ENCODE data around the gene LRRC46.
A peak's percentile ranks its signal among the peaks of the same experiment; 100 is the strongest.

Gene LRRC46

DNA sequence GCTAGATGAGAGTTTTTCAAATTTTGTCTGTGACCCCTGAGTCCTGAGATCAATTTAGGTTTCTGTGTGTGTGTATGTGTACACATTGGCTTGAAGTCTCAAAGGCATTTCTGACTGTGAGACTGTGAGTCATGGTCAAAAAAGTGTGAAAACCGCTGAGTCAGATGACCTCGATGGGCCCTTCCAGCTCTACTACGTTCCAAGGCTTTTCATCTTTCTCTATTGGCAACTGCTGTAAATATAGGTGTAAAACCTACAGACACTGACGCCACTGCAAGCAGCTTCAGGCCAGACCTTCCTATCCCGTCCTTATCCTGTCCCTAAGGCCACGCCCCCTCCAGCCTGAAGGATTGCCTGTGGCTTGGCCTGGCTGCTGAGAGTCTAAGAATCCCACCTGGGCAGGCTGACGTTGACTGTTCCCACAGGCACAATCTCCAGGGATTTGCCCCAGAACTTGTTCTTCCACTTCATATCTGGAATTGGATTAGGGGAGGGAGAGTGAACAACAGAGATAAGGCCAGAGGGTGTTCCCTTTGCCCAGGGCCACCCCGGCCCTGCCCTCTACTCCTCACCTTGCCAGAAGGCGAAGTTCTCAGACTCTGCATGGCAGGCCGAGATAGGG is 21.2 kb upstream of the LRRC46 start:
- peak in 1 of 2 donors; percentile 22 for DNase-seq (ENCODE audit: low read depth in 2 of 2)

DNA sequence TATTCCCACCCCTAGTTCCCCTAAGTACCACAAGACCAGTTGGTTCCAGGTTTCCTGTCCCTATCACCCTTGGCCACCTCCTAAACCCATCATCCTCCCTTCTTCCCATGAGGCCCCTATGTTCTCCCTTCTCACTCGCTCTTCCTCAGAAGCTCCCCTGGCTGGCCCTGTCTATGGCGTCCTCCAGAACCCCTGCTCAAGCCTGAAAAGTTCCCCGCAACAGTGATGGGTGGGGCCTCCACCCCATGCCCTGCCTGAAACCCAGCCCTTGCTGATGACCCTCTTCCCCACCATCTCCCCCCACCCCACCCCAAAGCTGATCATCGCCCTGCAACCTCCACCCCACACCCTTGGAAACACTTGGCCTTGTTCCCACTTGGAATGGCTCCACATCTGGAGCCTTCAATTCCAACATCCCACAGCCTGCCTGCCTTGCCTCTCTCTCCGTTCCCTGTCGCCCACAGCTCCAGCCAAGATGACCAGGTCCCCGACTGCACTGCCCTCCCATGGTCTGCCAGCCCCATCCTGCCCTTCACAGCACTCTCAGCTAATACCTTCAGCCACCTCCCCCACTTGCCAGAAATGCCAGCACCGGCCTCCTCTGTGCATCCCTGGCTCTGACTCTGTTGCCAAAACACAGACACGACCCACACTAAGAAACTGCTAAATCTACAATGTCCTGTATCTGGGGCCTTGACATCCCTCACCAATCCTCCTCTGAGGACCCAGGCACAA is 20.4 kb upstream of the LRRC46 start:
- no peak for DNase-seq (ENCODE audit: low read depth in 2 of 2)

DNA sequence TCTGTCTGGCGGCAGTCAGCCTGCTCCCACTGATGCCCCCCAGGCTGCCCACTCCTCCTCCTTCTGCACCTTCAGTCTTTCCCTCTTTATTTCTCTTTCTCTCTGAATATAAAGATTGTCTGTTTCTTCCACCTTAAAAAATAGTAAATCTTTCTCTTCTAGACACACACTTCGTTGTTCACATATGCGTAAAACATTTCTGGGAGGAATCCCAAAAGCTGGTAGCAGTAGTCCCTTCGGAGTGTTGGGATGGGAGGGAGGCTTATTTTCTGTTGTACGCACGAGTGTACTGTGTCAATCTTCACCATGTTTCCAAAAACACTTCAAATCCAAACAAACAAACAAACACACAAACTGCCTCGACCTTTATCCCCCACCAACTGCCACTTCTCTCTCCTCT is 19.8 kb upstream of the LRRC46 start:
- DNase-seq (ENCODE audit: low read depth in 2 of 2), result no peak

DNA sequence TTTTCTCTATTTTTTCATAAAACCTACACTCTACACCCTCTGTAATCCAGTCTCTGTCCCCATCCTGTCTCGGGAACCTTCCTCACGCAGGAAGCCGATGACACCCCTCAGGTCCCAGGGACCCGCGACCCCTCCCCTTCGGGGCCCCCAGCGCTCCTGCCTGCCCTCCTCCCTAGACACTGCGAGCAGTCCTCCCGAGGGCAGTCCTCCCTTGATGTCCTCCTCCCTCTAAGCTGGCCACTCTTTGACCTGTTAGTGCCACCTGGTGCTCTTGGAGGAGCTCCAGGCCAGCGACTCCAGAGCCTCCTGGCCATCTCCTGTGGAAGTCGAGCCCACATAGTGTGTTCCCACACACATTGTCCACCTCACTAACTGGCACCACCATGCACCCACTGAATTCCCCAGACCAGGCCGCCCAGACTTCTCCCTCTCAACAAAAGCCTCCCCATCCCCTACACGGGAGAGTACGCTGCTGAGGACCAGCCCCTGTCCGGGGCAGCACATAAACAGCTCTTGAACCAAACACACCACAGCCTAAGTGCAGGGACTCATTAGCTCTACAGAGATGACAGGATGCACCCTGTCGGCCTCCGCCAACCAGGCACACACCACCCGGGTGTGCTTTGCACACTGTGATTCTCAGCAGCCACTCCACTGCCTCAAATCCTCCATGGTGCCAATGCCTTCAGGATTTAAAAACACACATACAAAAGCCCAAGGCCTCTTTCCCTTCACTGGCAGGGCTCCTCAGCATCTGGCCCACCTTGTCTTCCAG is 19.1 kb upstream of the LRRC46 start:
- DNase-seq (ENCODE audit: low read depth in 2 of 2), result no peak

DNA sequence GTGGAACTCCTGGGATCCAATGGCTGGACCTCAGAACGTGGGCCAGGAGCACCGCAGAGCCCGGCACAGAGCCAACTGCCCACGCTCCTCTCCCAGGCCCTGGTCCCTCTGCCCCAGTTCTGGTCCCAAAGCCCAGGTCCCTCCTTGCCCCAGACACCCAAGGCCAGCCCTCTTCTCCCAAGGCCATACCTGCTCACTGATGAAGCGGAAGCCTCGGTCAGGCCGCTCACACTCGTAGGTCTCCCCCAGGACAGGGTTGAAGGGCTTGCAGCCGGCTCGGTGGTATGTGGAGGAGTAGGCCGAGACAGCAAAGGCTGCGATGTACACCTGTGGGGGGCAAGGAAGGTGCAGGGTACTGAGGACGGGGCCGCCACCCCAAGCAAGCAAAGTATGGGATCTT is 18.4 kb upstream of the LRRC46 start:
- no peak for DNase-seq (ENCODE audit: low read depth in 2 of 2)

DNA sequence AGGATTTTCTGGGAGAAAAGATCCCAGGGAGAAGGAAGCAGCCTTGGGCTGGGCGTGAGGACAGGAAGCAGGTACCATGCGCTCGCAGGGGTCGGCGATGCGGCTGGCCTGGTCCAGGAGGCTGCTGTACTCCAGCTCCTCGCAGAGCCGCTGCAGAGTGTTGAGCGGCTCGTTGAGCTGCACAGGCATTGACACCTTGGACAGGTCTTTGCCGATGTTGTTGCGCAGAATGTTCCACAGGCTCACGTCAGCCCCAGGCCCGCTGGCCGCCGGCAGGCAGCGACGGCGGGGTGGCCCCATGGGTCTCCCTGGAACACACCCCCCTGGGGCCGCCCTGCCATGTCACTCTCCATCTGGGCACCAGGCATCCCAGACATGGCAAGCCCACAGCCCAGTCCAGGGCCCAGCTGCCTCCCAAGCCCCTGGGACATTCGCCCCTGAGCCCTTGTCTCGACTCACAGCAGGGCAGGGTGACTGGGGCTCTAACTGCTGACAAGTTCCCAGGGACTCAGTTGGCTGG is 17.9 kb upstream of the LRRC46 start:
- no peak for DNase-seq (ENCODE audit: low read depth in 2 of 2)

DNA sequence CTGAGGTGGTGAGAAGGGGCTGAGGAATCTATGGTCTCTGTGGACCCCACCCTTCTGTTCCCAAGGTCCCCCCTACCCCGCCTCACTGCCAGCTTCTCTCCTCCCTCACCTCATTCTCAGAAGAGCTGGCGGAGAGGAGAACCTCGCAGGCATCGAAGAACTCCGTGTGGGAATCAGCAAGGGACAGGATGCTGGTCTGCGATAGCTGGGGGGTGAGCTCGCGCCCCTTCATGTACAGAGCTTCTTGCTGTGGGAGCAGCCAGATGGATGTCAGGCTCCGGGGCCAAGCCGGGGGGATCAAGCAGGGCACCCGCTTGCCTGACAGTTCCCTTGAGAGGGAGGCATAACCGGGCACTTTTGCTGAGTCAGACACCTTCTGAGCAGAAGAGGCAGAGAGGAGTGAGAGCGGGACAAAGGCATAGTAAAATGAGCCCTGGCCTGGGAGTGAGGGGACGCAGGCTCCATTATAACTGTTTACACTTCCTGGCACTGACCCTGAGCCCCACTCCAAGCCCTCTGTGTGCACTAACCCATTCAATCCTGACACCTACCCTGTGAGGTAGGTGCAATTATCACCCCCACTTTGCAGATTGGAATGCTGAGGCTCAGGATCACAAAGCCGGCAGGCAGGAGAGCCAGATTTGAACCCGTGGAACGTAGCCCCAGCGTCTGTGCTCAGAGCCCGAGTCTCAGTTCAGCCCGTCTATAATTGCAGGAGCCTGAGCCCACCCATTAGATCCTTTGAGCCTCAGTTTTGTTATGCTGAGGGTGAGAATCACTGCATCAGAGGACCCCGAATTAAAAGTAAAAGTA is 16.2 kb upstream of the LRRC46 start:
- DNase-seq (ENCODE audit: low read depth in 2 of 2), result no peak

DNA sequence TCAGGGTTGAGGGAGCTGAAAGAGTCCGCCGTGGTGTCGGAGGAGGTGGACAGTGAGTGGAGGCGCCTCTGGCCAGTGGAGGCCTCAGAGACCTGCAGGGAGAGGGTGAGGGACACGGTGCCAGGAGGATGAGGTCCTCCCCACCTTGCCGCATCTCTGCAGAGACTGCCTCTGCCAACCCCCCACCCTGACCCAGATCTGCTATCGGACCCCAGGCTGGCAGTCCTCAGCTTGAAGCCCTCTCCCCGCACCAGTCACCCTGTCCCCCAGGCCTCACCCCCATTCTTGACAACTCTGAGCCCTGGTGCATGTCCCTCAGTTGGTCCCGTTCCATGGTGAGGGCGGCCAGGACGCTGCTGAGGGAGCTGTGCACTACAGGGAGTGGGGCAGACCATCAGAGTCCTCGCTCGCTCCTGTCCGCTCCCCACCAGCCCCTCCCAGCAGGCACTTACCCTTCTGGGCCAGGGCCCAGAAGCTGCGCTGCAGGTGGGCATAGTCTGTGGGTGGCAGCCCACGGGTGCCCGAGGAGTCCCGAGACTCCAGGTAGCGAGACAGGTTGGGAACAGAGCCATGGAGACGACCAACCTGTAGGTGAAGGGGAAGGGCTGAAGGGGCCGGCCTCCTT is 15.2 kb upstream of the LRRC46 start:
- no peak for DNase-seq (ENCODE audit: low read depth in 2 of 2)

DNA sequence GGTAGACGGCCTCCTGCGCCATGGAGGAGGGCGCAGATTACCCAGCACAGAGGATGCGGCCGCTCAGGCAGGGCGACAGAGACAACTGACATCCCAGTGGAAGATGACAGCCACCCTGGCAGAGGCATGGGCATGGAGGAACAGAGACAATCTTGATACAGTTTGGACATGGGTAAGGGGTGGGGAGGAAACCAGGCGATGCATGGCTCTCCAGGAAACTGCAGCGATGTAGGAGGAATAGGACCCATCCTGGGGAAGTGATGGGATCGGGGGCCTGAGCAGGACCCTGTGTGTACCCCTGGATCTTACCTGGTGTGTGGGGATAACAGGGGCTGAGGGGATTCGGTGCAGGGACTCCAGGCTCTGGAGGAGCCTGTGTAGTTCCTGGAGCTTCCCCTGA is 14.5 kb upstream of the LRRC46 start:
- no peak for DNase-seq (ENCODE audit: low read depth in 2 of 2)

DNA sequence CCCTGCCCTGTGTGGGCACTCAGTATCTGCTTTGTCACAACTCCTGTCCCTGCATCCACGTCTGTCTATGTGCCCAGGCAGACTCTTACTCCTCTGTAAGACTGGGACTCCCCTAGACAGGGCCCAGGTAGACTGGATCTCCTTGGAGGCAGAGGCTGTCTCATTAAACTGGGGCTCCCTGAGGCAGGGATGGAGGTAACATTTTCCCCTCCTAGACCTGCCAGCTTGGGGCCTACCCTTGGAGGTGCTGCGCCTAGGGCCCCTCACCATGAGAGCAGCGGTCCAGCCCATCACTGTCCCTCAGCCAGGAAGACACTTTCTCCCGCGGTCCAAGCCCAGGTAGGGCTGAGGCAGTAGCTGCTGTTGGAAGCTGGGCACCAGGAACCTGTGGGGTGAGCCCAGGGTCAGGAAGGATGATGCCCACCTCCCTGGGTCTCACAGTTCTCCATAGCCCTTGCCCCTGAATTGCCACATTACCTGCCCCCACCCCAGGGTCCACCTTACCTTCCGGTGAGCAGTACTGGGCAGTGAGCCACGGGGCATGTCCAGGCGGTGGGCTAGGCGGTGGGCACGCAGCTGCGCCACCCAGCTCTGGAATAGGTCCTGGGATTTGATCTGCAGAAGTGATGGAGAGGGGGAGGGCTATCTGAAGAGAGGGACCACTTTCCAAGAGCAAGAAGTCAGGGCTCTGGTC is 13.3 kb upstream of the LRRC46 start:
- no peak for DNase-seq (ENCODE audit: low read depth in 2 of 2)

DNA sequence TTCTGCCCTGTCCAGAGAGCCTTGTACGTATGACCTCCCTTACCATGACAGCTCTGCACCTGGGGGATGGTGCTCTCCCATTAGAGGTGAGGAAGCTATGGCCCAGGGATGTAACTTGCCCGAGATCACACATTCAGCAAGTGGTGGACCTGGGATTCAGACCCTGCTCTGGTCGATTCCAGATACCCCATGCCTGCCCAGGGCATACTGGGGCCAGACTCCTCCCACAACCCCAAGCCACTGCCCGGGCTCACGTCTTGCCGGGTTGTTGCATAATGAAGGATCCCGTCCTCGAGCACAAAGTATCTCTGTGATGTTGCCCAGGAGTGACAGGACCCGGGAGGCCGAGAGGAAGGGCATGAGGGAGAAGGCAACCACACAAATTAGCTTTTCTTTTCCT is 12.0 kb upstream of the LRRC46 start:
- DNase-seq (ENCODE audit: low read depth in 2 of 2), result no peak

DNA sequence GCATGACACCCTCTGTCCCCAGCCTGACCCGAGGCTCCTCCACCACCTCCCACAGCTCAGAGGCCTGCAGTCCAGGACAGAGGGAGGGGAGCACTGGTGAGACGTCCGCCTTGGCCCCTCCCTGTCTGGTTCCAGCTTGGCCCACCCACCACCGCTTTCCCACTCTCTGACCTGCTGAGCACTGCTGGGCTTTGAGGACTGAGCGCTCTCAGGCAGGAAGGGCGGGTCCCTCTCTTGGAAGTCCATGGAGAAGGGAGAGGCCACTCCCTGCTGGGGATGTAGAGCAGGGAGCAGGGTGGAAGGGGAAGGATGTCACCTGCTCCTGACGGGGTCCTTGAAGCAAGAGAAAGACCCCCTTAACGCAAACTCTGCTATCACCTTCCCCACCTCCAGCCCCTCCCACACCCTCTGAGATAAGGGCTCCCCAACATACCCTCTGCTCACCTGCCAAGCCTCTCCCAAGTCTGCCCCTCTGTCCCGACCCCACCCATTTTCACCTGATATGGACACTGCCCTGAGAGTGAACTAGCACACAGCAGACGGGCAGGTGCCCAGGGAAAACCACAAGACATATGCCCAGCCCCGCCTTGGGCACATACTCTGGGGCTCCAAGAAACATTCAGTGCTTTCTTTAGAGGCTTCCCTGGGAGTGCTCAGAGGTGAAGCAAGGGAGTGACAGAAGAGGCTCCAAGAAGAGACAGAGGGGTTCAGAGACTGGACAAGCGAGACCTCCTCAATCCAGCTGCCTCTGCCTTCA is 11.3 kb upstream of the LRRC46 start:
- no peak for DNase-seq (ENCODE audit: low read depth in 2 of 2)

DNA sequence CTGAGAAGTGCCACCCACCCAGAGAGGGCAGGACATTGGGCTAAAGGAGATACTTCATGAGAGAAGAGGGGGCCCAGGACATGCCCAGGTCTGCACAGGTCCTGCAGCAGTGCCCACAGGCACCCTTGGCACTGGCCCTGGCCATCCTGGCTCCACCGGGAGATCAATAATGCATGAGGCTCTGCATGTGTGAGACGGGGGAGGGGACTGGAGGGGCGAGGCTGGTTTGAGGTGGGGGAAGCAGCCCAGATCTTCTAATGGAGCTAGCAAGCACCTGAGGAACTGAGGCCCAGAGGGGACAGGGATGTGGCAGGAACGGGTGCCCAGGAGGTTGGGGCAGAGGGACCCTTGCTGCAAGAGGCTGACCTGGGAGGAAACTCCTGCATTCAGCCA is 10.4 kb upstream of the LRRC46 start:
- DNase-seq (ENCODE audit: low read depth in 2 of 2), result no peak

DNA sequence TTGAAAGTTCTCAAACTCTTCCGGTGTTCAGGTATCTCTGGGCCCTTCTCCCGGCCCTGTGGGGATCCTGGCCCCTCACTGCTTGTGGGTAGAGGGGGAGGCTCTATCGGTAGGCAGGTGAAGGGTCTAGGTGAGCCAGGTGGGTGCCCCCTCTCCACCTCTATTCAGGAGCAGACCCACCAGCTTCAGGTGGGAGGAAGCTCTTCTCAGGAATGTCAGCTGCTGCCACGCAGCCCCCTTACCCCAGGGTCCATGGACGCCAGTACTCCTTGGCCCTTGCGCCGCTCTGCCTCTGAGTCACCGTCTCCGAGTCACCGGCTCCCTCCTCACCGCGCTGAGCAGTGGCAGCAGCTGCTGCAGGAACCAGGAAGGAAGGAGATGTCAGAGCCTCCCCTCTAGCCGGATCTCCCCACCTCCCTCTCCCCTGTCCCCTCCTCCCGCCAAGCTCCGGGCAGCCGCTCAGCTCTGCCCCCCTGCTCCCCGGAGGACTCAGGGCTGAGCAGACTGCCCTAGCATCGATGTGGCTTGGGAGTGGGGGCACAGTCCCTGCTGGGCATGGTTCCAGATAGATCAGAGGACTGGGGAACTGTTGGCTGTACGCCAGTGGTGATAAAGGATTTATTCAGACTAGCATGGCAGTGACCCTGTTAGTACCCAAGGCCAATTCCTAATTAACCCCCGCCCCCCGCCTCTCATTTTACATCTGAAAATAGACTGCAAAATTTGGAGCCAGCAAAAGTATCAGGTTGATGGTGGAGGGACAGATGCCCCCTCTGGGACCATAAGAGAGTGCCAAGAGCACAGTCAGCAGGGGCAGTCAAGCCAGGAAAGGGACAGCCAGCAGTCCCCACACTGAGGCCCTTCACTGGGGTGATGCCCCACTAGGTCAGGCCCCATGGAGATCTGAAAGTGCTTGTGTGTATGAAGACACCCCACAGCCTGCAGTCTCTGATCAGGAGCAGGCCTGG is 9.8 kb upstream of the LRRC46 start, which contains the start of gene OSBPL7:
OSBPL7 (minus strand) TSS at position 371 of the 968 bp plus-strand sequence. CDS start 1,516 bp downstream, outside the sequence.
- peak; percentile 74 to 75 for DNase-seq (ENCODE audit: low read depth in 2 of 2)

DNA sequence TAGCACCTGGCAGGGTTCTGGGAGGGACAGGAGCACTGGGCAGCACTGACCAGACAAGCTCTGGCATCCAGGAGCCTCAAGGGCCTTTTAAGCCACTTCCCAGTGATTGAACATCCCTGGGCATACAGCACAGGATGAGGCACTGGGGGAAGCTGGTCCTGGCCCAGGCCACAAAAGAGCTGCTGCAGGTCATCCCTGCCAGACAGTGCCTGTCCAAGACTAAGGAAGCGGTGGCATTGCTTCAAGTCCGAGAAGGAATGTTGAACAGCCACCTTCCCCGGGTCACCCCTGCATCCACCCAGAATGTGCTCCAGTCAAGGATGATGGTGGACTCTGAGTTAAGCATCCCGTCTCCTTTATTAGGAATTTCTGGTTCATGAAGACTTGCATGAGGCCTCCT is 8.7 kb upstream of the LRRC46 start:
- no peak for DNase-seq (ENCODE audit: low read depth in 2 of 2)

DNA sequence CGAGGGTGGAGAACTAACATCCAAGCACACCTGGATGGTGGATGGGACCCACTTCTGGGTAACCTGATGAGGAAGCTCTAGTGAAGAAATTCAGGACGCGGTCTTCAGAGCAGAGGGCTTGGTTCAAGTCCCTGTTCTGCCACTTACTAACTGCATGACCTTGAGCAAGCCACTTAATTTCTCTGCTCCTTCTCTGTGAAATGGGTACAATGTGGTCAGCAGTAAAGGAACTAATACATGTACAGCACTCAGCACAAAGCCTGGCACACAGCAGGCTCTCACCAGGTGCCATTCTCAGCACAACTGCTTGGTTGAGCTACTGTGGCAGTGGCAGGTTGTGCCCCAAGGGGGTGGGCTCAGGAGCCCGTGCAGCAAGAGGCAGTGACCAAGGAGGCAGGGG is 8.0 kb upstream of the LRRC46 start:
- DNase-seq (ENCODE audit: low read depth in 2 of 2), result no peak

DNA sequence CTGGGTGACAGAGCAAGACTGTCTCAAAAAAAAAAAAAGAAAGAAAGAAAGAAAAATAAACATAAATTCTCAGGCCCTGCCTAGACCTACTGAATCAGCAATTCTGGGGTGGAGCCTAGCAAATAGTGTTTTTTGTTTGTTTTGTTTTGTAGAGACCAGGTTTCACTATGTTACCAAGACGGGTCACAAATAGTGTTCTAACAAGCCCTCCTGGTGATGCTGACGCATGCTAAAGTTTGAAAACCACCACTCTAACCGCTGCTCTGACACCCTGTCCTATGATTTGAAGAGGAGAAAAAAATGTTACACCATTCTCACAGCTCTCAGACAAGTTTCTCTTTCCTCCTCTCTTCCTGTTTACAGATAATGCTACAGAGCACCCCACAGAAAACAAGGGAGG is 1.6 kb upstream of the LRRC46 start:
- no peak for DNase-seq (ENCODE audit: low read depth in 2 of 2)

DNA sequence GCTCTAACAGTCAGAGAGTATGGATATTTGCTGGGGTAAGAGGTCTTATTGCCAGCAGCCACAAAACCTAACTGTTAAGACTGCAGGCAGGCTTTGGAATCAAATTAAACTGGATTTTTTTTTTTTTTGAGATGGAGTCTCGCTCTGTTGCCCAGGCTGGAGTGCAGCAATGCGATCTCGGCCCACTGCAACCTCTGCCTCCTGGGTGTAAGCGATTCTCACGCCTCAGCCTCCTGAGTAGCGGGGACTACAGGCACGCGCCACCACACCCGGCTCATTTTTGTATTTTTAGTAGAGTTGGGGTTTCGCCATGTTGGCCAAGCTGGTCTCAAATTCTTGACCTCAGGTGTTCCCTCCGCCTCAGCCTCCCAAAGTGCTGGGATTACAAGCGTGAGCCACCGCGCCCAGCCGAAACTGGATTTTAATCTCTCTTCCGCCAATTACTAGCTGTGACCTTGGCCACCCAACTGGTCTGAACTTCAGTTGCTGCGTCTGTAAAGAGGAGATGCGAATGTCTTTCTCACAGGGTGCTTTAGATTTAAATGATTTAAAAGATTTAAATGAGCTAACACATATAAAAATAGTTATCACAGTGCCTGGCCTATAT is 971 bp upstream of the LRRC46 start:
- no peak for DNase-seq (ENCODE audit: low read depth in 2 of 2)

Measured in stimulated activated CD8-positive, alpha-beta memory T cell treated with anti-CD3 and anti-CD28 coated beads, Interleukin-15, amount 100 ng/mL, for 48 hours (primary cell).